ENCODE results near the gene MYO5A.
A peak's percentile ranks its signal among the peaks of the same experiment; 100 is the strongest.

MYO5A gene

DNA sequence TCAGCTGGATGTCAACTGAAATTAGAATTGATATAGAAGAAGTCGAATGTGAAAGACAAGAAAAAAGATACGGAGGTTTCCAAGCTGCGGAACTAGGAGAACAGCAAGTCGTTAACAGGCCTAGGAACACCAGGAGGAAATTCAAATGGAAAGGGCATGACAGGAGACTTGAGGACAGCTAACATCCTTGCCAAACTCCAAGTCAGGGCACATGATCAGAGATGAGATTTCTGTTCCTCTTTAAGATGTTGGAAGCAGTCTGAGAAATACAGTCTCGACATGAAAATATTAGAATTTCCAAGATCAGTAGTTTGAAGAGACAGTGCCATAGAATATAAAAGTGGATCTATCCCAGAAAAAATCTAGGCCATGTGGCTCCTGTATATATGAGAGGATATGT, 5.0 kb downstream of the MYO5A start:
- H3K4me3 ChIP-seq (ENCODE audit: low read length), result no peak overlapping the region
- no peak for DNase-seq (ENCODE audit: low read depth)
- no peak for TF ChIP-seq CTCF (IDR thresholded peaks at IDR 0.05; ENCODE audit: insufficient read depth, low read depth, low read length, missing control alignments)

- TF ChIP-seq CTCF (IDR thresholded peaks at IDR 0.05; ENCODE audit: insufficient read depth, low read depth, low read length, missing control alignments), result no peak
- peak; percentile 92 for DNase-seq (ENCODE audit: low read depth)
- H3K4me3 ChIP-seq (ENCODE audit: low read length), result no peak overlapping the region
These were observed 5.5 kb downstream of the MYO5A start for GRCh38 chr15:52523192-52523591.

DNA sequence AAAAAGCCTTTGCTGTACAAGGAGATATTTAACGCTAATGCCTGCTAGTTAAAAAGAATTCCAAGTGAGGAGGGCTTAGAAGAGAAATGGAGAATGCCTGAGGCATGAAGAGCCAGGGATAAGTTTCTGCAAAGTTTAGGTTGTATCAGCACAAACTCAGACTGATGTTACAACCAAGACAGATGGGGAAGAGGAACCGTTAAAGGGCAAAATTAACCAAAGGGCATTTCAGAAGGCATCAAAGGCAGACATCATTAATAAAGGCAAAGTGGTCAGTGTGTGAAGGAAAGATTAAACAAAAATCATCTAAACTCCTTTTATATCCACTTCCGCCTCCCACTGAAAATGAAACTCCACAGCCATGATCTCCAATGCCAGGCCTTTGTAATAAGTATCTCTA, 7.0 kb downstream of the MYO5A start:
- DNase-seq (ENCODE audit: low read depth), result no peak
- TF ChIP-seq CTCF (IDR thresholded peaks at IDR 0.05; ENCODE audit: insufficient read depth, low read depth, low read length, missing control alignments), result no peak
- no peak overlapping the region for H3K4me3 ChIP-seq (ENCODE audit: low read length)

- H3K4me3 ChIP-seq (ENCODE audit: low read length), result no peak overlapping the region
- TF ChIP-seq CTCF (IDR thresholded peaks at IDR 0.05; ENCODE audit: insufficient read depth, low read depth, low read length, missing control alignments), result no peak
- DNase-seq (ENCODE audit: low read depth), result no peak
These were observed 8.3 kb downstream of the MYO5A start for GRCh38 chr15:52520421-52520820.

GRCh38 chr15:52518487-52519371, 10.0 kb downstream of the MYO5A start:
- no peak overlapping the region for H3K4me3 ChIP-seq (ENCODE audit: low read length)

DNA sequence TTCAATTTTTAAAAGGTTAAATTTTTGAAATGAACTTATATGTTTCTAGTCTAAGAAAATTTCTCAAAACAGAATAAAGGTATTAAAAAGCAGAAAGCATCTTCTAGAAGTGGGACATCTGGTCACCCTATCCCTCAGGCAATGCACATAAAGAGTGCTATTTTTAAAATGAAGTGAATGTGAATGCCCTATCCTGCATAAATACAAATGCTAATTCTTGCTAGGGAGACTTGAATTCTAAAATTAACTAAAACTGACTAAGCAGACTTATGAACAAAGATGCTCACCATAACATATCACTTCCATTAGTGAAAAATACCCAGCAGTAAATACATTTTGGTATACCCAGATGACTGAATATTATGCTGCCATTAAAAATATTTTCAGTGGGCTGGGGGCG, 11.7 kb downstream of the MYO5A start:
- TF ChIP-seq CTCF (IDR thresholded peaks at IDR 0.05; ENCODE audit: insufficient read depth, low read depth, low read length, missing control alignments), result no peak
- no peak overlapping the region for H3K4me3 ChIP-seq (ENCODE audit: low read length)

More at GRCh38 chr15:52518487-52519371, 10.0 kb downstream of the MYO5A start:
- DNase-seq (ENCODE audit: low read depth), result peak; percentile 45
- TF ChIP-seq CTCF (IDR thresholded peaks at IDR 0.05; ENCODE audit: insufficient read depth, low read depth, low read length, missing control alignments), result no peak

DNA sequence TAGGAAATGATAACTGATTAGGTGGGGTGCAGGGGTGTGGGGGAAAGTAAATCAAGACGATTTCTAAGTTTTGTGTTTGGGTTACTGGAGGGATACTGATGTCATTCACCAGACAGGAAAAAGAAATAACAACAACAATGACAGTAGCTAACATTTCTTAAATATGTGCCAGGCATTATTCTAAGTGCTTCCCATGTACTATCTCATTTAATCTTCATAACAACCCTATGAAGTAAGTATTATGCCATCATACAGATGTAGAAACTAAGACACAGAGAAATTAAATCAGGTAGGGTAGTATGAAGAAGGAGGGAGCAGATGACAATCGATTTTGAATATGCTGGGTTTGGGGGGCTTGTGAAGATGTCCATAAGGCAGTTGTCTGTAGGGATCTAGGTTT, 13.3 kb downstream of the MYO5A start:
- DNase-seq (ENCODE audit: low read depth), result no peak
- H3K4me3 ChIP-seq (ENCODE audit: low read length), result no peak overlapping the region
- TF ChIP-seq CTCF (IDR thresholded peaks at IDR 0.05; ENCODE audit: insufficient read depth, low read depth, low read length, missing control alignments), result no peak

More for the DNA sequence above, 11.7 kb downstream of the MYO5A start:
- no peak for DNase-seq (ENCODE audit: low read depth)
